GM19452 (cell line): ENCODE data around the gene MT1F.

Experiments used
- ATAC-seq: cut with Tn5 transposase; IDR thresholded peaks from one replicate; pipeline ENCODE4 v1.9.1; 2021; ENCODE audit not compliant: unreplicated experiment

The MT1F gene

DNA sequence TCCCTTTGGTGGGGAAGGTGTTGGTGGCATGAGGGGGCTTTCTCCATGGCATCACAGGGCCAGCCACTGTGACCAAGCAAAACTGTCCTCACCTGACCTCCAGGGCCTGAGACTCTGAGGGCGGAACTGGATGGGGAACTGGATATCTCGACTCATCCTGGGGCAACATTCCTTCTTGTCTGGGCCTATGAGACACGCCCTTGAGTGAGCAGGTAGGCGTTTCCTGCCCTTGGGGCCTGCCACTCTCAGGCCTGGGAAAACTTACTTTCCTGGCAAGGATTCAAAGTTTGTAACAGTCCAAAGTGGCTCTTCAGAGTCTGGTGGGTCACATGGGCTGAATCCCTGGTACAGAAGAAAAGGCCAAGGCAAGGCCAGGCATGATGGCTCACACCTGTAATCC is 34.1 kb downstream of the MT1F start:
- no peak for ATAC-seq

DNA sequence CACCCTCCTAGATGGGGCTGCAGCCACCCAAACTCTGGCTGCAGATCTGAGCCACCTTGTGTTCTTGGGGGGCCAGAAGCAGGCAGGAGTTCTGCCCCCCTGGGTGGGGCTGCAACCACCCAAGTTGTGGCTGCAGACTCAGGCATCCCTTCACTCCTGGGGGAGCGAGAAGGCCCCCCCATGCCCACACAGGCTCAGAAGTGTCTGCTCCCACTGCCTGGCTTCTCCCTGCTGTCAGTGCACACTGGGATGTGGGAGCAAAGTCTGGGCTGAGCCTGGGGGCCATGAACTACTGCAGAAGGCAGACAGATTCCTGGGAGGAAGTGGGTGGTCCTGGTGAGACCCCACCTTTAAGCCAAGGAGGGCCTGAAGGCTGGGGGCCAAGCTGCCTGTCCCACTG is 37.5 kb downstream of the MT1F start:
- ATAC-seq, result no peak

DNA sequence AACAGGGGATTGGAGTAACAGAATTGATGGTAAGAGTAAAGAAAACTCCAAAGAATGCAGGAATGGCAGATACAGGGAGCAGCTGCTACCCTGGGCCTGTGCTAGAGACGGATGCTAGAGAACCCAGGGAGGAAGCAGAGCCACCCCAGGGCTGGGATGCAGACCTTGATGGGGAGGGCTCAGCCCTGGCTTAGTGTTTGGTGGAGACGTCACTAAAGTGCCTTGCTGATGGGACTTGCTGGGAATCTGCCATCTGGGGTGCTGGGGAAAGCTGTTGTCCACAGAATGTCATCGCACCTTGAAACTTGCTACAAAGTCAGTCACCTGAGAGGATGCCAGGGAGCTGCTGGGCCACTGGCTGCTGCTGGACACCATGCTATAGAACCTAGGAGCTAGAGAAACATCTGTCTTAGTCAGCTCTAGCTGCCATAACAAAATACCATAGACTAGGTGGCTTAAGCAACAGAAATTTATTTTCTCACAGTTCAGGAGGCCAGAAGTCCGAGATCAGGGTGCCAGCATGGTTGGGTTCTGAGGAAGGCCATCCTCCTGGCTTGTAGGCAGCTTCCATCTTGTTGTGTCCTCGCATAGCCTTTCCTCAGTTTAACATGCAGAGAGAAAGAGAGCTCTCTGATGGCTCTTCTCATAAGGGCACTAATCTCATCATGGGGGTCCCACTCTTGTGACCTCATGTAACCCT is 39.8 kb downstream of the MT1F start:
- no peak for ATAC-seq

DNA sequence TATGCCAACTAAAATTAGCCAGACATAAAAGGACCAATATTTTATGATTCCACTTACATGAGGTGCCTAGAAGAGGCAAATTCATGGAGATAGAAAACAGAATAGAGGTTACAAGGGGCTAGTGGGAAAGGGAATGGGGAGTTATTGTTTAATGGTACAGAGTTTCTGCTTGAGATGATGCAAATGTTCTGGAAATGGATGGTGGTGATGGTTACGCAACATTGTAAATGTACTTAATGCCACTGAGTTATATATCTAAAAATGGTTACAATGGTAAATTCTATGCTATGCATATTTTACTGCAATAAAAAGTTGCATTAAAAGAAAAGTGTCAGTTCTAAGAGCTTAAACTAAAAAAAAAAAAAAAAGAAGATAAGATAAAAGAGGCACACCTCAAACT is 42.4 kb downstream of the MT1F start:
- no peak for ATAC-seq

DNA sequence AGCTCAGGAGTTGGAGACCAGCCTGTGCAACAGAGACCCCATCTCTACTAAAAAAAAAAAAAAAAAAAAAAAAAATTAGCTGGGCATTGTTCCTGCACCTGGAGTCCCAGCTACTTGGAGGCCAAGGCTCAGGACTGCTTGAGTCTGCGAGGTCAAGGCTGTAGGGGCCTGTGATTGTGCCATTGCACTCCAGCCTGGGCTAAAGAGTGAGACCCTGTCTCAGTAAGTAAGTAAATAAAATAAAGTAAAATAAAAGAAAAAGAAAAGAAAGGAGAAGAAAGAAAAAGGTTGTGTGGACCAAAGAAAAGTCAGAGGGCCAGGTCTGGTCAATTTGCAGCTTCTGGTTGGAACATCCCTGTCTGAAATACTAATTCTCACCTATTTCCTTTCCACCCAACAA is 42.9 kb downstream of the MT1F start:
- ATAC-seq, result no peak

DNA sequence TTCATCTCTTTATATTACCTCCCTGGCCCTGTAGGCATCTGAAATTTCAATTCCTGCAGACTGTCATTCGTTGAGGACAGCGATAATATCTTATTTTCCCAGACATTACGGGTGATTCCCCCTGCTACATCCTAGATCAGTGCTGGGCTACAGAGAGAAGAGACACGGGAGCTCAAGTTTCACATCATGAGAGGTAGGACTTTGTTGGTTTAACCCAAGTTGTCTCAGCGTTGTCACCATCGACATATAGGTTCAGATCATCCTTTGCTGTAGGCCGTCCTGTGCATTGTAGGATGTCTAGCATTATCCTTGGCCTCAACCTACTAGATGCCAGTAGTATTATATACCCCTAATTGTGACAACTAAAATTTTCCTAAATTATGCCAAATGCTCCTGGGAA is 43.8 kb downstream of the MT1F start:
- ATAC-seq, result no peak

DNA sequence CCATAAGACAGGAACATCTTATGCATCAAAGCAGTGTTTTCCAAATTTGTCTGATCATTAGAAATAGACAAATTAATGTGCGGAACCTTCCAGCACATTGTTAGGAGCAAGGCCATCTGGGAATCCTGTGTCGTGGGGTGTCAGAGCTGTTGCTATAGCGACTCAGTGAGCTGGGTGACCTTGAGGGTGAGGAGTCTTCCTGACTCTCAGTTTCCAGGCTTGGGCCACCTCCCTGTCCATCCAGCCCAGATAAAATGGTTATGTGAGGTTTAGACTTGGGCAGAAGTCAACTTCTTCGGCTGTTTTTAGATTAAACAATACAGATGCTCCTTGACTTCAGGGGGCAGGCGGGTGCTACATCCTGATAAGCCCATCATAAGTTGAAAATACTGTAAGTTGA is 45.1 kb downstream of the MT1F start:
- ATAC-seq, result no peak
